OCI-LY1 (cell line): ENCODE results near the gene DIP2A.

ENCODE experiments used
- H2AFZ ChIP-seq: fragments of 200-600 bp; sonication (generic), shearing (Covaris generic); 2 replicates; pipeline ENCODE4 v1.6.0; 2014; ENCODE audit warnings: antibody characterized with exemption, mild to moderate bottlenecking, low read length
- H3F3A ChIP-seq: fragments of 200-600 bp; sonication (generic), shearing (Covaris generic); 2 replicates; pipeline ENCODE4 v1.6.0; 2014; ENCODE audit warnings: mild to moderate bottlenecking, antibody characterized with exemption, low read length, moderate library complexity; ENCODE audit not compliant: insufficient read depth
- H3K27ac ChIP-seq: fragments of 200-600 bp; sonication (generic); 2 replicates; pipeline ENCODE4 v1.5.1; 2014; ENCODE audit warnings: low read length, mixed run types, mild to moderate bottlenecking, low read depth; ENCODE audit not compliant: poor library complexity, severe bottlenecking
- H3K27me3 ChIP-seq: fragments of 200-600 bp; sonication (generic); 2 replicates; pipeline ENCODE4 v1.6.0; 2014; ENCODE audit warnings: antibody characterized with exemption, mild to moderate bottlenecking, low read length, moderate library complexity; ENCODE audit not compliant: insufficient read depth
- H3K36me3 ChIP-seq: fragments of 200-600 bp; sonication (generic); 2 replicates; pipeline ENCODE4 v1.6.1; 2014; ENCODE audit warnings: mild to moderate bottlenecking, antibody characterized with exemption, low read length, moderate library complexity, mixed read lengths; ENCODE audit not compliant: insufficient read depth
- H3K4me1 ChIP-seq: fragments of 200-600 bp; sonication (generic); 2 replicates; pipeline ENCODE4 v1.5.1; 2014; ENCODE audit warnings: mild to moderate bottlenecking, low read length, moderate library complexity; ENCODE audit not compliant: insufficient read depth, severe bottlenecking
- H3K4me2 ChIP-seq: fragments of 200-600 bp; sonication (generic), shearing (Covaris generic); 2 replicates; pipeline ENCODE4 v1.6.1; 2014; ENCODE audit warnings: low read length
- H3K4me3 ChIP-seq: fragments of 200-600 bp; sonication (generic); 2 replicates; pipeline ENCODE4 v1.5.1; 2014; ENCODE audit warnings: low read length, low read depth, mild to moderate bottlenecking, mixed read lengths; ENCODE audit not compliant: poor library complexity, severe bottlenecking
- H3K79me2 ChIP-seq: fragments of 200-600 bp; shearing (Covaris generic); 2 replicates; pipeline ENCODE4 v1.6.1; 2016; ENCODE audit warnings: mixed run types, low read length, mixed read lengths; ENCODE audit not compliant: insufficient read depth
- H3K9ac ChIP-seq: fragments of 200-600 bp; sonication (generic), shearing (Covaris generic); 2 replicates; pipeline ENCODE4 v1.6.1; 2014; ENCODE audit warnings: mild to moderate bottlenecking, low read length, mixed read lengths
- H3K9me2 ChIP-seq: fragments of 200-600 bp; sonication (generic), shearing (Covaris generic); 2 replicates; pipeline ENCODE4 v1.6.1; 2014; ENCODE audit warnings: low read depth, mild to moderate bottlenecking, low read length, mixed read lengths
- H3K9me3 ChIP-seq: fragments of 200-600 bp; shearing (Covaris generic); 2 replicates; pipeline ENCODE4 v1.6.1; 2014; ENCODE audit warnings: low read length, mixed read lengths
- H4K20me1 ChIP-seq: fragments of 200-600 bp; sonication (generic), shearing (Covaris generic); 2 replicates; pipeline ENCODE4 v1.6.0; 2016; ENCODE audit warnings: mild to moderate bottlenecking, low read length; ENCODE audit not compliant: insufficient read depth
- EZH2 ChIP-seq: fragments of 200-600 bp; sonication (generic), shearing (Covaris generic); IDR thresholded peaks from 2 replicates; pipeline ENCODE4 v1.8.0; 2017; ENCODE audit warnings: borderline replicate concordance, mixed run types, mild to moderate bottlenecking, antibody characterized with exemption, low read length, moderate library complexity, mixed read lengths
- TF ChIP-seq, protein P1 (sequence below): fragments of 200-600 bp; sonication (generic), shearing (Covaris generic); IDR thresholded peaks from 2 replicates; pipeline ENCODE4 v1.5.1; 2017; ENCODE audit warnings: mild to moderate bottlenecking, antibody characterized with exemption, low read length, moderate library complexity, mixed read lengths

The DIP2A gene

DNA sequence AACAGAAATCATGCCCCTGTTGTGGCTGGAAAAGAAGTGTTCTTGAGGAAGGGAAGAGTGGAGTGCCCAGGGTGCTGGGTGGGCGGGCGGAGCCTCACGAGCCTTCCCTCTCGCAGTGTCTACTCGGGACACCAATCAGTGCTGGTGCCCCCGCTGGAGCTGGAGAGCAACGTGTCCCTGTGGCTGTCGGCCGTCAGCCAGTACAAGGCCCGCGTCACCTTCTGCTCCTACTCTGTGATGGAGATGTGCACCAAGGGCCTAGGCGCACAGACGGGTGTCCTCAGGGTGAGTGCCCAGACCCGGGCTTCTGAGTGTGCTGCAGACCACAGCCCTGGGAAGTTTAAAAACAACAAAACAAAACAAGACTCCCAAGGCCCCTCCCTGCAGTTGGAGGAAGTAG, 98.8 kb downstream of the DIP2A start:
- no peaks in the 10 kb centered on the region for H3K9me2 ChIP-seq
- no peaks in the 10 kb centered on the region for H4K20me1 ChIP-seq
- no peak overlapping the region for H3K9ac ChIP-seq
- H3K79me2 ChIP-seq = no peaks in the 10 kb centered on the region
- H3K27ac ChIP-seq = no peak overlapping the region
- H3K4me3 ChIP-seq = no peak overlapping the region
- no peaks in the 10 kb centered on the region for H3F3A ChIP-seq
- H3K4me2 ChIP-seq = no peak overlapping the region
- peaks cover 31% of the 10 kb centered on the region for H3K4me1 ChIP-seq
- no peak for TF ChIP-seq EZH2
- TF ChIP-seq, protein P1, sequence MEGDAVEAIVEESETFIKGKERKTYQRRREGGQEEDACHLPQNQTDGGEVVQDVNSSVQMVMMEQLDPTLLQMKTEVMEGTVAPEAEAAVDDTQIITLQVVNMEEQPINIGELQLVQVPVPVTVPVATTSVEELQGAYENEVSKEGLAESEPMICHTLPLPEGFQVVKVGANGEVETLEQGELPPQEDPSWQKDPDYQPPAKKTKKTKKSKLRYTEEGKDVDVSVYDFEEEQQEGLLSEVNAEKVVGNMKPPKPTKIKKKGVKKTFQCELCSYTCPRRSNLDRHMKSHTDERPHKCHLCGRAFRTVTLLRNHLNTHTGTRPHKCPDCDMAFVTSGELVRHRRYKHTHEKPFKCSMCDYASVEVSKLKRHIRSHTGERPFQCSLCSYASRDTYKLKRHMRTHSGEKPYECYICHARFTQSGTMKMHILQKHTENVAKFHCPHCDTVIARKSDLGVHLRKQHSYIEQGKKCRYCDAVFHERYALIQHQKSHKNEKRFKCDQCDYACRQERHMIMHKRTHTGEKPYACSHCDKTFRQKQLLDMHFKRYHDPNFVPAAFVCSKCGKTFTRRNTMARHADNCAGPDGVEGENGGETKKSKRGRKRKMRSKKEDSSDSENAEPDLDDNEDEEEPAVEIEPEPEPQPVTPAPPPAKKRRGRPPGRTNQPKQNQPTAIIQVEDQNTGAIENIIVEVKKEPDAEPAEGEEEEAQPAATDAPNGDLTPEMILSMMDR = no peak
- no peaks in the 10 kb centered on the region for H3K27me3 ChIP-seq
- peaks cover 25% of the 10 kb centered on the region; the same call in 1 of the 2 replicates for H3K36me3 ChIP-seq
- H2AFZ ChIP-seq = no peak overlapping the region
- no peaks in the 10 kb centered on the region for H3K9me3 ChIP-seq

DNA sequence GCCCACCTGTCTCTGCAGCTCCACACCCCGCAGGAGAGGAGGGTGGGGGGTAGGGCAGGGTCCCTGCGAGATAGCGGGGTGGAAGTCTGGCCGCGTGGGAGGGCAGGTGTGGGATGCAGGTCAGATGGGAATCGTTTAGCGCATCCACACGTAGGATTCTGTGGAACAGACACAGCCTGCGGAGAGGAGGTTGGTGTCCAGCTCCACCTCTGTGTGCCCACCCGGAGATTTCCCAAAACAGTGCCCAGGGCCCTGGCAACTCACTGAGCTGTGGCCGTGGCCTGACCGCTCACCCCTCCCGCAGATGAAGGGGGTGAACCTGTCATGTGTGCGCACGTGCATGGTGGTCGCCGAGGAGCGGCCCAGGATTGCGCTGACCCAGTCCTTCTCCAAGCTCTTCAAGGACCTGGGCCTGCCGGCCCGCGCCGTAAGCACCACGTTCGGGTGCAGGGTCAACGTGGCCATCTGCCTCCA, 99.3 kb downstream of the DIP2A start:
- Histone ChIP-seq H3K36me3 (peaks cover 30% of the 10 kb centered on the region; the same call in 1 of the 2 replicates), H3K4me1 (peaks cover 30% of the 10 kb centered on the region), H2AFZ (no peak overlapping the region), H3F3A (no peaks in the 10 kb centered on the region), H3K9me3 (no peaks in the 10 kb centered on the region), H3K9ac (no peak overlapping the region), H4K20me1 (no peaks in the 10 kb centered on the region), H3K27me3 (no peaks in the 10 kb centered on the region), H3K4me2 (no peak overlapping the region), H3K4me3 (no peak overlapping the region), H3K9me2 (no peaks in the 10 kb centered on the region), H3K27ac (peak overlapping the region; percentile 94), H3K79me2 (no peaks in the 10 kb centered on the region)
- TF ChIP-seq EZH2 = no peak
- TF ChIP-seq, protein P1 = no peak

DNA sequence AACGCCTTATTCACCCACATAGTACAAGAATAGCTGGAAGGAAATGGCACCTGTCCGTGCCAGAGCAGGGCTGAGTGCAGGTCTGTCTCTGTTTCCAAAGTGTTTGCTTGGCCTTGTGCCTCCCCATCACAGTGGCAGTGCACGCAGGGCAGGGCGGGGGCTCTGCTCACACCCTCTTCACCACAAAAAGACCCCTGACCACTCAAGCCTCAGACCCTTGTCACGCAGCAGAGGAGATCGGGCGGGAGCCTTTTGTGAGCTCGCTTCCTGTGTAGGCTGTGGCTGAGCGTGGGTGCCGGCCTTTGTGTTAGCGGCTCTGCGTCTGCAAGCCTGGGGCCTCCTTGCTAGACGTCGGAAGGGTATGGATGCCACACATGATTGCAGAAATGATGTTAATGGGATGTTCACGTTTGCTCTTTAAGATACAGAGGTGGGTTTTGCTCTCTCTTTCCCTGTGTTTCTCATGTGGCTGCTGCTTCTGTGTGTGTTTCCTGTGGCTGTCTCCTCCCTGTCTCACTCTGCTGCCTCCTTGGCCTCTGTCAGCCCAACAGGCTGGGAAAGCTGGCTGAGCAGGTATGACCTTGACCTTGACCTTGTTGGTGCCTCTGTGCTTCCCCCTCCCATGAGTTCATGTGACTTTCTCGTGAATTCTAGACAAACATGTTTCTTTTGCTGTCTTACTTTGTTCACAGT, 100.7 kb downstream of the DIP2A start:
- Histone ChIP-seq H3K4me3 (peak overlapping the region; percentile 50), H3K79me2 (no peaks in the 10 kb centered on the region), H3K4me2 (peak overlapping the region; percentile 69), H3K36me3 (peaks cover 45% of the 10 kb centered on the region), H3K27ac (peak overlapping the region; percentile 94), H3K27me3 (no peaks in the 10 kb centered on the region), H3K9ac (peak overlapping the region; percentile 68), H3F3A (no peaks in the 10 kb centered on the region), H3K4me1 (peaks cover 30% of the 10 kb centered on the region), H4K20me1 (no peaks in the 10 kb centered on the region), H3K9me3 (no peaks in the 10 kb centered on the region), H3K9me2 (no peaks in the 10 kb centered on the region), H2AFZ (peak overlapping the region; percentile 73; the same call in 1 of the 2 replicates)
- TF ChIP-seq EZH2 = no peak
- TF ChIP-seq, protein P1 = no peak
